HG03439 (cell line): ENCODE measurements around the gene ANKRD30BL.
"Not testable (repeated sequence)": the region's sequence is repeated elsewhere in the genome, so short reads cannot be mapped to it uniquely, and the experiment has no call there.

Source experiments
- ATAC-seq: cut with Tn5 transposase; IDR thresholded peaks from one replicate; pipeline ENCODE4 v1.9.1; 2021; ENCODE audit warnings: mild to moderate bottlenecking, moderate library complexity; ENCODE audit not compliant: unreplicated experiment

ANKRD30BL gene

DNA sequence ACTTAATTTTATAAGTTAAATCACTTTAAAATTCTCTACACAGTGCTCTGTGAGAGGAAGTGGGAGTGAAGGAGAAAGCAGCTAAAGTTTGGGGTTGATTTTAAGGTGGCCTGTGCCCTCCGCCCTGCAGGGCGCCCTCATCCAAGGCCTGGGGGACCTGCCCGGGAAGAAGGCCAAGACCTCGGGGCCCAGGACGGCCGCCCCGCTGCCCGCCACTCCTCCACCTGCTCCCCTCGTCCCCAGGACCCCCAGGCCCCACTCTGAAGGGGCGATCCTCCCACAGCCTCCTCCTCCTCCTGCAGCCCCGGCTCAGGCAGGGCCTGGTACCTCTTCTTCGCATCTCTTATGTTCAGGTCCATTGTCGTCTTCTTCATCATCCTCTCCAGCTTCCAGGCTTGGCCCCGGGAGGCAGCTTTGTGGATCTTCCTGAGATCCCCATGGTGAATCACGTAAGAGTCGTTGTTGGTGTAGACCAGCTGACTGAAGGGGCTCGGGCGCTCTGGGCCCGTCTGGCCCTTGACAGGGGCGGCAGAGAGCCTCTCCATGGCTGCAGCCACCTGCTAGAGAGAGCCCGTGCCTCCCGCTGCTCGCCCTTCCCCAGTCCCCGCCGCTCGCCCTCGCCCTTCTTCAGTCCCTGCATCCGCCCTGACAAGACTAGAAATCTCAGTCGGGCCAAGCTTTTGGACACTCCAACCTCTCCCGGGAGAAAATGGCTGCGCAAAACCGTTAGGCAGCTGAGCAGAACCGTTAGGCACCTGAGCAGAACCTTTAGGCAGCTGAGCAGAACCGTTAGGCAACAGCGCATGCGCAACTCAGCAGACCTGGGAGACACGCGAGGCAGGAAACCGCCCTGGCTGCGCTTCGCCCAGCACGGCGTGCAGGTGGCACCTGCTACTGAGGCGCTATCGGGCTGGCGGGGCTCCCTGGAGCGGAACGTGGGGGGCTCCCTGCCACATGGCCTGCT is at the start of gene ANKRD30BL:
Gene ANKRD30BL (minus strand): TSS at position 792 of the 964 bp plus-strand sequence. CDS start 247 bp downstream, at position 545.
- ATAC-seq = not testable (repeated sequence)

GRCh38 chr2:132202866-132203265 is 41.1 kb upstream of the ANKRD30BL start:
- not testable (repeated sequence) for ATAC-seq

DNA sequence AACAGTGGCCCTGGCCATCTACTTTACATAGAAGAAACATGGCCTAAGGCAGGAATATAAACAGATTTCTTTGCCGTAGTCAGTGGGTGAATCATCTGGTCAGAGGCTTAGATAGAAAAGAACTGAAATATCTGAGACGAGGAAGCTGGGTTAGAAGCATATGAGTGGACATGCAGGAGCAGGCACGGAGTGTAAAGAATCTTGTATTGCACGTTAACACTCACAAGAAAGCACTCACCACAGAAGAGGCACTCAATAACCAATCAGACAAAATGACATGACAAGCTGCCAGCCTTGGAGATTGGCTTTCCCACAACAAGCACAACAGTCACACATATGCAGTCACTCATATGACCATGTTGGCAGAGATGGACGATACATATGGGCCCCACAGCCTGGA is 31.1 kb upstream of the ANKRD30BL start:
- ATAC-seq = not testable (repeated sequence)

DNA sequence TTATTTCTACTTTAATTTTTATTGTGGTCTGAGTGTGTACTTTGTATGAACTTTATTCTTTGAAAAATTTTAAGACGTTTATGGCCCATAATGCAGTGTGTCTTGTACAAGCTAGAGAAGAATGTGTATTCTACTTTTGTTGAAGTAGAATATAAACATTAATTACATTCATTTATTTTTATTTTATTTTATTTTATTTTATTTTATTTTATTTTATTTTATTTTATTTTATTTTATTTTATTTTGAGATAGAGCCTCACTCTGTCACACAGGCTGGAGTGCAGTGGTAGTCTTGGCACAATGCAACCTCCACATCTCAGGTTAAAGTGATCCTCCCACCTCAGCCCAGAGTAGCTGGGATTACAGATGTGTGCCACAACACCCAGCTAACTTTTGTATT is 5.3 kb upstream of the ANKRD30BL start:
- not testable (repeated sequence) for ATAC-seq

DNA sequence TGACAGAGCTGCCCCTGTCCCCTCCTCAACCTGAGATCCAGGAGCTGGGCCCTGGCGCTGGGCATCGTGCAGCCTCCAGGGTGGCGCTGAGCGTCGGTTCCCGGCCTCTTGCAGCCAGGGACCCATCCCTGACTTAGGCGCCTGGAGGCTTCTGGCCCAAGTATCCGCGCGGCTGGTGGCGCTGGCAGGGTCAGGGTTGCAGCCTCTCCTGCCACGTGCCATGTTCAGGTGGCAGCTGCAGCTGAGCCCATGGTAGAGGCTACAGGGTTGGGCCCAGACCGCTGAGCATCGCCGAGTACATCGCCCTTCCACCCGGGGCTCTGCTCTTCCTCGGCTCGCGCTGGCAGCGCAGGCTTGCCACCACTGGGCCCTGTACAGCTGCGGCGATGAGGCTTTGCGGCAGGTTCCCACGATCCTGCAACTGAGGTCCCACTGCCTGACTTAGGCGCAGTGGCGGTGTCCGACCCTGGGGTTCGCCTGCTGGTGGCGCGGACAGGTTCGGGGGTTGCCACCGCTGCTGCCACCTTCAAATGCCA is 441 bp upstream of the ANKRD30BL start:
- not testable (repeated sequence) for ATAC-seq

DNA sequence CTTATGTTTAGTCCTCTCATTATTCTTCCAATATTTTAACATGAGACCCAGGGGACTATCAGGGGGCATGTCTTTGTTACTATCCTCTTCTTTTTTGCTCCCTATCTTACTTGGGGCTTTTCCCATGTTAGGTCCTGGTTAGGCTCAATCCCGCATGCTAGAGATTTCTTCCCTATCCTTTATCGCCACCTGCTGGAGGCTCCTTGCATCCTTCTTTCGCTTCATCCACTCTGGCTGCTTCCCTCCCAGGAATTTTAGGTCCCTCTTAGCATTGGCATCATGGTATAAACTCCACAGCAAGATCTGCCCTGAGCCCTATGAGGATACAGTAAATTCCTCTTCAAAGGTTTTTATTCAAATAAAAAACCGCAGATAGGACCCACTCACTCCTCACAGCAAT is 15.0 kb downstream of the ANKRD30BL start:
- not testable (repeated sequence) for ATAC-seq
